GM18505 (cell line): ENCODE results near the gene NAV2.

Experiments
- ATAC-seq: cut with Tn5 transposase; IDR thresholded peaks from one replicate; pipeline ENCODE4 v1.9.1; 2021; ENCODE audit not compliant: unreplicated experiment
- POLR2A ChIP-seq: IDR thresholded peaks from 4 replicates; pipeline ENCODE4 v1.6.1; 2011; ENCODE audit warnings: borderline replicate concordance; ENCODE audit not compliant: insufficient read depth, insufficient read length; ENCODE audit errors: extremely low read depth

NAV2 gene

DNA sequence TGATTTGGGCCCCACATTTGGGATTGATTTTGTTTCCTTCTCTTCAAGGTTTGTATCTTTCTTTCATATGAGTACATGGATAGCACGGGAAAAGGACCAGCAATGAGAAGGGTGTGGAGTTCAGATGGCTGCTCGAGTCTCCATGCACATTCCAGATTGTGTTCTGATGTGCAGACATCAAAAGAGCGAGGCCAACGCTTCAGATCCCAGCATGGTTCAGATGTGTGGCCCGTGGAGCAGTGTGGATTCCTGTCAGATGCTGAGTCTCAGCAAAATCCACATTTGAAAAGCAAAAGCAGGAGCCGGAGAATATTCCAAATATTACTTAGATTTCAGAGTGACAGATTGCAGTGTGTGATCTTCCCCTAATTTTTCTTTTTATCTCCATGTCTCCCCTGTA, 228.2 kb downstream of the NAV2 start:
- no peak for ATAC-seq
- TF ChIP-seq POLR2A = no peak

GRCh38 chr11:19946681-19947080, 234.0 kb downstream of the NAV2 start:
- no peak for TF ChIP-seq POLR2A
- ATAC-seq = no peak

DNA sequence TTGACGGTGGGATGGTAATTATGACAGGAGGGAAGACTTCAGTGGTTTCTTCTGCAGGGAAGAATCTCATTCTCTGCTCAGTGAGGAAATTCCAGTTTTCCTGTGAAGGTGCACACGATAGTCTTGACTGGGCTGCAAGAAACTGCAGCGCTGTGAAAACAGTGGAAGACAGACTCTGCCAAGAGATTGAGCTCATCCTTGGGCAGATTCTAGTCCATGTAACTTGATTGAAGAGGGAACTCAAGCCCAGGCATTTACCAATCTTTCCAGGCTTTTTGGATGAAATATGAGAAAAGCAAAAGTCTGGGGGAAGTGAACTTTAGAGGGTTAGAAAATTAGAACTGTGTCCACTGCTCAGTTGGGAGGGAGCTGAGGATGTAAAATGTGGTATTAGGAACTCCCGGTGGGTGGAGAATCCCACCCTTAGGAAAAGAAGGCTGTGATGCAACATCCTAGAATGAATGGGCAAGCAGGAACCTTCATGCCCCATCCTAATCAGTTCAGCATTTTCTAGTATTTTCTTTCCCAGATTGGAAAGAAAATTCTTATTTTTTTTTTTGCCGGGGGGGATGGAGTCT, 235.0 kb downstream of the NAV2 start:
- no peak for TF ChIP-seq POLR2A
- ATAC-seq = no peak

- no peak for ATAC-seq
- no peak for TF ChIP-seq POLR2A
Observed at GRCh38 chr11:19949606-19950005, 237.0 kb downstream of the NAV2 start.

- no peak for TF ChIP-seq POLR2A
- ATAC-seq = peak; percentile 93
Observed at GRCh38 chr11:19951558-19952115, 239.0 kb downstream of the NAV2 start.

GRCh38 chr11:19952116-19952605, 239.5 kb downstream of the NAV2 start:
- ATAC-seq = no peak
- TF ChIP-seq POLR2A = no peak

DNA sequence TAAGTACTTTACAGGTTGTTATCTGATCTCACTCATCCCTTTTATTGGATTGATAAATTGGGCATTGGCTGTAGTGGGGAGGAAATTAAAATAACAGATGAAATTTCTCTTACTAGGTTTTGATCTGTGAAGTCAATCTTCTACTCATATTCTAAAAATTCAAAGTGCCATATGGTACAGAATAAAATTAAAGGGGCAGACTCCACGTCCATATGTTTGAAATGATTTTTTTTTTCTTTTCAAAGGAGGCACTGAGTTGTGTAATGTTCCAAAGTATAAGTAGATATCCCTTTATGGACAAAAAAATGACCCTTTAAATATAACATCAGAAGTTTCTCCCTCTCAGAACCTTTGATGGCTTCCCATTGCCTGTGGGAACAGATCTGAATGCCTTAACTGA, 240.3 kb downstream of the NAV2 start:
- TF ChIP-seq POLR2A = no peak
- no peak for ATAC-seq

DNA sequence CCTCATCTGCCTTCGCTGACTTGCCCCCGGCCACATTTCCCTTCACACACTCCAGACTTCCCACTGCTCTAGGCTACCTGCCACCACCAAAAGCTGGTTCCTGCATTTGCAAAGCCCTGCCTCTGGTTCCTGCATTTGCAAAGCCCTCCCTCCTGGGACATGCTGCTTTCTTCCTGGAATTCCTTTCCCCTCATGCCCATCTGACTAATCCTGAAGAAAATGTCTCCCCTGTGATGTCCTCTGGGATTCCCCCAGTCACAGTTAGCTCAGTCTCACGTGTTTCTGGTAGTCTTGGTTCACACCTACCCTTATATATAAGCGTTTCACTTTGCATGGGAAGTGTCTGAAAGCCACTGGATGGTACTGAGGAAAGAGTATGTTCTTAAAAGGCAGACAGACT, 240.7 kb downstream of the NAV2 start:
- TF ChIP-seq POLR2A = no peak
- ATAC-seq = no peak

GRCh38 chr11:19953909-19954308, 241.3 kb downstream of the NAV2 start:
- TF ChIP-seq POLR2A = no peak
- ATAC-seq = no peak

DNA sequence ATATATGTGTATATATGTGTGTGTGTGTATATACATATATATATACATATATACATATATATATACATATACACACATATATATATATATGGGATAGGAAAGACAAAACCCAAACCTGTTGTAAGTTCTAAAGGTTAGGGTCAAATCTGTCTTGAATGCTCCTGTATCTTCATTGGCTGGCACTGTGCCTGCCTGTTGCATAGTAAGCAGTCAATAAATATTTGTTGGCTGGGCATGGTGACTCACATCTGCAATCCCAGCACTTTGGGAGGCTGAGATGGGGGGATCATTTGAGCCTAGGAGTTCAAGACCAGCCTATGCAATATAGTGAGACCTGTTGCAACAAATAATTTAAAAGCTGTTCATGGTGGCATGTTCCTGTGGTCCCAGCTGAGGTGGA, 242.3 kb downstream of the NAV2 start:
- ATAC-seq = no peak
- no peak for TF ChIP-seq POLR2A

GRCh38 chr11:19955660-19956059, 243.0 kb downstream of the NAV2 start:
- no peak for ATAC-seq
- TF ChIP-seq POLR2A = no peak

GRCh38 chr11:19956228-19956627, 243.6 kb downstream of the NAV2 start:
- TF ChIP-seq POLR2A = no peak
- ATAC-seq = no peak

- no peak for TF ChIP-seq POLR2A
- ATAC-seq = no peak
Observed at GRCh38 chr11:19957294-19957943, 244.8 kb downstream of the NAV2 start.

DNA sequence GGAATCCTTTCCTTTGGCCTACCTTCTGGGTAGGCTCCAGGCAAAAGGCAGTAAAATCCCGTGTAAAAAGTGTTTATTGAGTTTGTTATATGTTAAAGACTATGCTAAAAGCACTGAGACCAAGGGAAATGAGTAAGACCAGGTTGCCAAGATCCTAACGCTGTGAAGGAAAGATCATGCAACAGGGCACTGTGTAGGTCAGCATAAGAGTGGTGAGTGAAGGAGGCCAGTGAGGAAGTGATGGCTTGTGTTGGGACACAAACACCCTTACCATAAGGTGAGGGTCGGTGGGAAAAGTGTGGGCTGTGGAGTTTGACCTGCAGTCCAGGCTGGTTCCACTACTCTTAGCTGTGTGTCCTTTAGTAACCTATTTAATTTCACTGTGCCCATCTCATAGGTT, 245.6 kb downstream of the NAV2 start:
- no peak for ATAC-seq
- TF ChIP-seq POLR2A = no peak
